Fibroblast of lung (primary cell): ENCODE measurements around the gene TRIAP1.

Experiments used
- CTCF ChIP-seq, 2 donors: IDR thresholded peaks in 1 of 2; conservative IDR thresholded peaks in 1 of 2; 1 replicate in 1 of 2; 2 replicates in 1 of 2; pipeline ENCODE4 v1.5.1; 2011 to 2012; ENCODE audit warnings: low read length in 2 of 2, control low read depth in 1 of 2, inconsistent platforms in 1 of 2, low read depth in 1 of 2, mild to moderate bottlenecking in 1 of 2
- EZH2 ChIP-seq: IDR thresholded peaks from 2 replicates; pipeline ENCODE4 v1.5.1; 2012; ENCODE audit warnings: low read length, control low read depth, mild to moderate bottlenecking; ENCODE audit errors: missing control alignments

- TF ChIP-seq CTCF (conservative IDR thresholded peaks at IDR 0.05 in 1 of 2, IDR thresholded peaks at IDR 0.05 in 1 of 2; ENCODE audit: low read depth in 1 of 2, low read length in 2 of 2): no peak
- TF ChIP-seq EZH2: no peak
Measured at GRCh38 chr12:120460157-120460556, 14.0 kb upstream of the TRIAP1 start.
